AG10803 (cell line): ENCODE results near the gene RHD.
"Not testable (repeated sequence)": the region's sequence is repeated elsewhere in the genome, so short reads cannot be mapped to it uniquely, and the experiment has no call there.

Source experiments
- DNase-seq: peaks from one replicate; pipeline ENCODE4 v3.0.0; 2010; ENCODE audit warnings: low read depth
- H3K4me3 ChIP-seq: 2 replicates; pipeline ENCODE4 v1.5.1; 2011; ENCODE audit warnings: mild to moderate bottlenecking, low read length, control low read depth

The RHD gene

DNA sequence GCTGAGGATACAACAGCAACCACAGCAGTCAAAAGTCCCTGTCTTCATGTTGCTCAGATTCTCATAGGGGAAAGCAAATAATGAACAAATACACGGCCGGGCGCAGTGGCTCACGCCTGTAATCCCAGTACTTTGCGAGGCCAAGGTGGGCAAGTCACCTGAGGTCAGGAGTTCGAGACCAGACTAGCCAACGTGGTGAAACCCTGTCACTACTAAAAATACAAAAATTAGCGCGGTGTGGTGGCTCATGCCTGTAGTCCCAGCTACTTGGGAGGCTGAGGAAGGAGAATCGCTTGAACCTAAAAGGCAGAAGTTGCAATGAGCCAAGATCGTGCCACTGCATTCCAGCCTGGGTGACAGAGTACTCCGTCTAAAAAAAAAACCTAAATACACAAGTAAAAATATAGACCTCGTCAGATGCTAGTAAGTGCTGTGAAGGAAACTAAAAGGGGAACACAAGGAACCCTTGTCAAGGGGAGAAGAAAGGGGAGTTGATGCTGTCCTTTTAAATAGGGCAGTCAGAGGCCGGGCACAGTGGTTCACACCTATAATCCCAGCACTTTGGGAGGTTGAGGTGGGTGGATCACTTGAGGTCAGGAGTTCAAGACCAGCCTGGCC lies 4.1 kb upstream of the RHD start:
- DNase-seq, H3K4me3 ChIP-seq: not testable (repeated sequence)

DNA sequence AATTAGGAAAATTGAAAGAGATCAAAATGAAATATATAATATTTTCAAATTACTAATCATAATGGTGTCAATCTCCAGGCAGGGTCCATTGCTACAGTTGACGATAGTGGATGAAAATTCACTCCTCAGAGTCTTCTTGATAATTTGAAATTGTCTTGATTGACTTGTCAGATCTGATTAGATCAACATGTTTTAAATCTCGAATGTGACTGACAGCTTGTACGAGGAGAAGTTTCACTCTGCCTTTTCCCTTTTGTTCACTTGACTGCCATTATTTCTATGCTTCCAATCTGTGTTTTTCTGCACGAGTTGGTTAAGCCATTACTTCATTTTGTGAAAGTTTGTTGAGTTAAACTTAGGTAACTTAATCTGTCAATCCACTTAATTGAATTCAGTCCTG lies 3.3 kb downstream of the RHD start:
- DNase-seq, H3K4me3 ChIP-seq: not testable (repeated sequence)

DNA sequence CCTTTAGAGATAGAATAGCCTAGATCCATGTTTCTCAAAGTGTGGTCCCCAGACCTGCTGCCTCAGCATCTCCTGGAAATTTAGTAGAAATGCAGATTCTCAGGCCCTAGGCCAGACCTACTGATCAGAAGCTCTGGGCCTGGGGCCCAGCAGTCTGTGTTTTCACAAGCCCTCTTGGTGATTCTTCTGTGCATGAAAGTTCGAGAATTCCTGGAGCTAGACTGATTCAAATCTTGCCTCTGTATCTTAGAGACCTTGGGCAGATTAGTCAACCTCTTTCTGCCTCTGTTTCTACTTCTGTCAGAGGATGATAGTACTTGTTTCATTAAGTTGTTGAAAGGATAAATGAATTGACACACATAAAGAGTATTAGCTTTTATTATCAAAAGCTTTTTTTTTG lies 5.0 kb downstream of the RHD start:
- DNase-seq, H3K4me3 ChIP-seq: not testable (repeated sequence)

DNA sequence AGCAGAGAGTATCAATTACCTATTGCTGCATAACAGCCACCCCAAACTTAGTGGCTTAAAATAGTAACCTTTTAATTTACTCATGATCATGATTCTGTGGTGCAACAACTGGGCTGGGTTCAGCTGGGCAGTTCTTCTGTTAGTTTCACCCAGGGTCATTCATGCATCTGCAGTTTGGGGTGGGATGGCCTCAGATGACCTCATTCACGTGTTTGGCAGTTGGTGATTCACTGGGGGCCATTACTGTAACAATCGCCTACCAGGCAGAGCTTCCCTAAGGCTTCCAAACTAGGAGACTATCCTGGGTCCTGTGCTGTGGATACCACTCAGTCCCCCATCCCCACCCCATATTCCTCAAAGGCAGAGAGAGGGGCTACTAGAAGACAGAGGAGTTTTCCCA lies 6.0 kb downstream of the RHD start:
- not testable (repeated sequence) for H3K4me3 ChIP-seq, DNase-seq

DNA sequence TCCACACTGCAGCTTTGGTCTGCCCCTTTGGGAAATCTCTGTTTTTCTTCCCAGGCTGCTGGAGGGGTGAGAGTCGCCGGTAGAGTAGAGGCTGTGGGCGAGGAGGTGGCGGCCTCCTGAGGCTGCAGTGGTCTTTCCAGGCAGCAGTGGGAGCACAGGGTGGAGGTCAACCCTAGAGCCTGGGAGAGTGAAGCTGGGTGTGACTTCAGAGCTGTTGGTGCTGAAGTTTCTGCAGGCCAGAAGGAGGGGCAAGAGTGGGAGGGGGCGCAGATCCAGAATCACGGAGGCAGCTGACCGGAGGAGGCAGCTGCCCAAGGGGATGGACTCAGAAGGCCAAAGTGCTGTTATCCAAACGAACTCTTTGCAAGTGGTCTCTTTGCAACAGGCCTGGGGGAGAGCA lies 6.5 kb downstream of the RHD start:
- DNase-seq, H3K4me3 ChIP-seq: not testable (repeated sequence)

DNA sequence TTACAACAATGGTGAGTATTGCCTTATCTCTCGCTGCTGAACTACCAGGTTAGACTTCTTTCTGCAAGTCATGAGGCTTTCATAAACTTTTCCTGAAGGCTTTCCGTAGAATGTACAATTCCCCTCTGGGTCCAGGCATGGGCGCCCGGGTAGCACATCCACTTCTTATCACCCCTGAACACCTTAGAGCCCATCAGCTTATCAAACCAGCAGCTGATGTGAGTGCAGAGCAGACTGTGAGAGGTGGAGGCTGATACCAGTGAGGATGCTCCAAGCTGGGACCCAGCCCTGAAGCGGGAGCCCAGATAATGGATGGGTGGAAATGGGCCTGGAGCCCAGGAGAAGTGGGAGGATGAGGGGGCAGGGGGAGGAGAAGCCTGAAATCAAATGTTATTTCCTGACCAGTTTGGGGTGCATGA lies 7.4 kb downstream of the RHD start:
- not testable (repeated sequence) for H3K4me3 ChIP-seq, DNase-seq

DNA sequence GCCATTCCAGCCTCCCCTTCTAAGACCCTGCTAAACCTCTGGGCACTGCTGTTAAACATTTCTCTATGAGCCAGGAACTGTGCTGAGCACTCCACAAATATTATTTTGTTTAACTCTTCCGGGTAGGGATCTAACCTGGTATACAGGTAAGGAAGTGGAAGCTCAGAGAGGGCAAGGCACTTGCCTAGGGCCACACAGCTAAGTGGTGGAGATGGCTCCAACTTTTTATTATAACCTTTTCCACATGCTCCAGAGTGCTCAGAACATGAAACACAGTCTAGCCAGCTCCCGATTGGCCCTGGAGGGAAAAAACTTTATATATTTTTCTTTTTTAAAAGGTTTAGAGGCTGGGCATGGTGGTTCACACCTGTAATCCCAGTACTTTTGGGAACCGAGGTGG lies 13.6 kb downstream of the RHD start:
- not testable (repeated sequence) for DNase-seq, H3K4me3 ChIP-seq

DNA sequence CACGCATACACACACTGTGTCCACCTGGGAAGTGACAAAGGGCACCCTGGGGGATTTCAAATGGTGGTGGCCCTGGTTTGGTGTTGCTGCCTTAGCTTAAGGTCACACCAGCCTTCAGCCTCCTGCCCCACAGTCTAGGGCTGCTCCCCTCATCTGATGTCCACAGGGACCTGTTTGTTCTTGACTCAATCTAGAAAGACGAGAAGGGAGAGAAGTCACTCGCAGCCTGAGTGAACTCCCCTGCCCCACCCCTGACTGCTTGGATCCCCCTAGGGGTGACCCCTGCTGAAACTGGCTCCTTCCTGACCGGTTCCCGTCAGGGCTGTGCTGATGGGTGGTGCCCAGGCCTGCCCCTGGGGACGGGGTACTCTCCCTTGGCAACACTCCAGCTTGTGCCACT lies 14.9 kb downstream of the RHD start:
- H3K4me3 ChIP-seq, DNase-seq: not testable (repeated sequence)

DNA sequence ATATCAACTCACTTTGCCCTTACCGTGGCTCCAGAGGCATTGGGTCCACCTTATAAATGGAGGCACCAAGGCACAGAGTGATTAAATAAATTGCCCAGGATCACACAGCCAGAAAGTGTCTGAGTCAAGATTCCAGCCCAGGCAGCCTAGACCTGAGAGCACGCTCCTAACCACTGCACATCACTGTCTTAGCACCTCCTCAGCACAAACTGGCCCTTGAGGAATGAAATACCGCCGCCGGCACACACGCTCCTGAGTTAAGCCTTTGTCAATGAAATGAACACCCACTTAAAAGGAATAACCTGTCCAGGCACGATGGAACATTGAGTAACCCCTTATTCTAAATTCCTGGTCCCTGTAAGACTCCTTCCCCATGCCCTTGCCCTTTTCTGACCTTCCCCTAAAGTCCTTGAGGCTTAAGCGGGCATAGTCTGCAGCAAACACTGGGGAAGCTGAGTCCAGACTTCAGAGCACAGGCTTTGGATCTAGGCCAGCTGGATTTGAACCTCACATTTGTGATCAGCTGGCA lies 16.3 kb downstream of the RHD start:
- H3K4me3 ChIP-seq, DNase-seq: not testable (repeated sequence)

DNA sequence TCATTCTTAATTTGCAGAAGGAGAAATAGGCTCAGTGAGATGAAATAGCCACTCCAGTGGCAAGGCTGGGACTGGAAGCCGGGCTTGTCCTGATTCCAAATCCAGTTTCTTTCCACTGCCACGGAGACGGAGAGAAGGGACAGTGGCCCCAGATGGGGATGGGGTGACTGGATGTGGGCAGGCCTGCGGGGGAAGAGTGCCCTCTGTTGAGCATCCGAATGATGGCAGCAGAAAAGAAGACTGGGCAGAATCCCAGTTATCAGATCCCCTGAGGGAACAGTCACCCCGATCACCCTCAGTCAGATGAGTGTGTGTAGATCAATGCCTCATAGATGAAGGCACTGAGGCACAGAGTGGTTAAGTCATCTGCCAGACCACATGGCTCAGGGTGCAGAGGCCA lies 17.7 kb downstream of the RHD start:
- DNase-seq, H3K4me3 ChIP-seq: not testable (repeated sequence)

DNA sequence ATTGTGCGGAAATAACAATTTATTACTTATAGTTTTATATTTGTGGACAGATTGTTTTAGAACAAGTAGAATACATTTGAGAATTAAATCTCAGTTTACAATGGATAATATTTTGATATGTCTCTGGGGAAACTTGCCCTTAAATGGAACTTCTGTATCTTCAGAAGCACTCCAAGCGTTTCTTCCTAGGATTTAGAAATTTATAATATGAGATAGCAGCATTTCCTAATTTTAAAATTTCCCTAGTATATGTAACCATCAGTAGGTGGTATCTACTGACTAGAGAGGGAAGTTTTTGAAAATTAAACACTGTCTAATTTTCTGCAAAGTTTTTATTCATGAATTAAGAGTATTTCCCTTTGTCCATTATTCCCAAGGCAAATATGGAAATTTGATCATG lies 21.1 kb downstream of the RHD start:
- not testable (repeated sequence) for H3K4me3 ChIP-seq, DNase-seq

DNA sequence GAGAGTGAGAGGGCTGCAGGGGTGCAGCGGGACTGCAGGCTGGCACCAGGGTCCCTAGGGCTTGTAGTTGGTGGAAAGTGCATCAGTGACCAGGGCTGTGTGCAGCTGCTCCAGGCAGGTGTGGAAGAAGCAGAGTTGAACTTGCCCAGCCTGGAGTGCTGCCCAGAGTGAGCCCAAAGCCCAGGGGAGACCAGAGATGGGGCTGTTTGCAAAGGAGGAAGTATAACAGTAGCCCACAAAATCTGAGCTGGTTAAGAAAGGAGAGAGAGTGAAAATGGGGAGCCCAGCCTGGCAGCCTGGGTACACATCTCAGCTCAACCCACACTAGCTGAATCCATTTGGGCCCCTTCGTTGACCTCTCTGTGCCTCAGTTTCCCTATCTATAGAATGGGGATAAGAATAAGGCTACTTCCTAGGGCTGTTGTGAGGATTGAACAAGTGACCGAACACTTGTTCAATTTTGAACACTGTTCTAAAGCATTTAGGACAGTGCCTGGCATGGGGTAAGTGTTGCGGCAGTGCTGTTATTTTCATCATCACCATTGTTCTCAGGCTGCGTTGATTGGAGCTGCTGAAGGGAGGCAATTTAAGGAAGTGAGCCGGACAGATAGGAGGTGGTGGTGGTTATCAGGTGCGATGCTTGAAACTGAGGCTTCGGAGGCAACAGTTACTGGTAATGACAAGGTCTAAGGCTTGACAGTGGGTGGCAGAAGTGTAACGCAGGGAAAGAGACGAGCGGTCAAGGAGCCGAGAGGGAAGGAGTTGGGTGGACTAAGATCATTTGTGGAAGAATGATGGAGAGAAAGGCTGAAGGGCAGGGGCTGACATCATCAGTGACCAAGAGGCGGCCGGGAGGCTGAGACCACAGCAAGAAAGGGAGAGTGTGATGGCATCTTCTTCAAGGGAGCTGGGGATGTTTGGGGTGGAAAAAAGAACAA lies 22.8 kb downstream of the RHD start:
- DNase-seq, H3K4me3 ChIP-seq: not testable (repeated sequence)

DNA sequence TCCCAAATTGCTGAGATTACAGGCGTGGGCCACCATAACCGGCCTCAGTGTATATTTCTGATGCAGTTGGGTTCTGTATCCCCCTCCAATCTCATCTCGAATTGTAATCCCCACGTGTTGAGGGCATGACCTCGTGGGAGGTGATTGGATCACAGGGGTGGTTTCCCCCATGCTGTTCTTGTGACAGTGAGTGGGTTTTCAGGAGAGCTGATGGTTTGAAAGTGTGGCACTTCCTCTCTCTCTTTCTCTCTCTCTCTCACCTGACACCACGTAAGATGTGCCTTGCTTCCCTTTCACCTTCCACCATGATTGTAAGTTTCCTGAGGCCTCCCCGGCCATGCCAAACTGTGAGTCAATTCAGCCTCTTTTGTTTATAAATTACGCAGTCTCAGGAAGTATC lies 24.2 kb downstream of the RHD start:
- not testable (repeated sequence) for H3K4me3 ChIP-seq, DNase-seq

DNA sequence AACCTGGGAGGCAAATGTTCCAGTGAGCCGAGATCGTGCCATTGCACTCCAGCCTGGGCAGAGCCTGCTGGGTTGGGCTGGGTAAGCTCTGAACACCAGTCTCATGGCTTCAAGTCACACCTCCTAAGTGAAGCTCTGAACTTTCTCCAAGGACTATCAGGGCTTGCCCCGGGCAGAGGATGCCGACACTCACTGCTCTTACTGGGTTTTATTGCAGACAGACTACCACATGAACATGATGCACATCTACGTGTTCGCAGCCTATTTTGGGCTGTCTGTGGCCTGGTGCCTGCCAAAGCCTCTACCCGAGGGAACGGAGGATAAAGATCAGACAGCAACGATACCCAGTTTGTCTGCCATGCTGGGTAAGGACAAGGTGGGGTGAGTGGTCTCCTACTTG lies 28.4 kb downstream of the RHD start:
- not testable (repeated sequence) for DNase-seq, H3K4me3 ChIP-seq

DNA sequence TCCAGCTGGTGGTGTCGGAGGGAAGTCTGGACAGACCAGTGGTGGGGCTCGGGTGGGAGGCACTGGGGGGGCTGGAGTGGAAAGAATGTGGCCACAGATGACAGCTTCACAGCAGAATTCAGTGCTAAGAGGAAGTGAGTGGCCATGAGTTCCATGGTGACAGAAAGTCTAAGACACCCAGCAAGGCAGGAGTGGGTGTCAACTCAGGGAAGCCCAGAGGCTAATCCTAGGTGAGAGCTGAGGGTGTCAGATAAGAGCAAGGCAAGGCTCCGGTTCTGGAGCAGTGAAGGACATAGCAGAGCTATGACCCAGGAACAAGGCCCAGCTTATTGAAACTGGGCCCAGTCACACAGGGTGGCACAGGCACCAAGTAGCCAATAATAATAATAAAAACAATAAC lies 30.0 kb downstream of the RHD start:
- DNase-seq, H3K4me3 ChIP-seq: not testable (repeated sequence)

DNA sequence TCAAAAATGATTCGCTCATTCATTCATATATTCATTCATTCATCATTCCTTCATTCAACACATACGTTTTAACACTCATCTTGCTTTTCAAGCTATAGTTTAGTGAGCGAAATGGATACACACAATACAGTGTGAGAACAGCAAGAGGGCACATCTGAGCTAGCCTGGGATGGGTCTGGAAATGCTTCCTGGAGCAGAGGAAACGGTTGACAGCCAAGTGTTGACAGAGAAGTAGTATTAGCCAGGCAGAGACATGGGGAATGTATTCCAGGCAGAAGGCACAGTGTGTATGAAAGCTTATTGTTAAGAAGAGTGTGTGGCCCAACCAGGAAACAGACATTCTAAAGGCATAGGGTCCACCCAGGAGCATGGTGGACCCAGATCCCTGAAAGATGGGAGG lies 32.6 kb downstream of the RHD start:
- not testable (repeated sequence) for H3K4me3 ChIP-seq, DNase-seq

DNA sequence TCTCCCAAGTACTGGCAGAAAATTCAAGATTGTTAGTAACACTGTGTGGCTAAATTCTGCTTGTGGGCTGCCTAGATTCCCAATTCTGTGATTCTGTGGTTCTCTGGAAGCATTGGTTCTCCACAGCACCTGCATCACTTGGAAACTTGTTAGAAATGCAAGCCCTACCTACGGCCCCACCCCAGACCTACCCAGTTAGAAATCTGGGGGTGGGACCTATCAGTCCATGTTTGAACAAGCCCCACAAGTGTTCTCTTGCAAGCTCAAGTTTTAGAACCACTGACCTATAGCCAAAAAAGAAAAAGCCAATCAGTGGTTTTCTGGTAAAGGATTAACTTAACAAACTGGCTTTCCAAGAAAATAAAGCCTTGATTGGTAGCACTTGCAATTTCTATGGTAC lies 35.9 kb downstream of the RHD start:
- H3K4me3 ChIP-seq, DNase-seq: not testable (repeated sequence)

DNA sequence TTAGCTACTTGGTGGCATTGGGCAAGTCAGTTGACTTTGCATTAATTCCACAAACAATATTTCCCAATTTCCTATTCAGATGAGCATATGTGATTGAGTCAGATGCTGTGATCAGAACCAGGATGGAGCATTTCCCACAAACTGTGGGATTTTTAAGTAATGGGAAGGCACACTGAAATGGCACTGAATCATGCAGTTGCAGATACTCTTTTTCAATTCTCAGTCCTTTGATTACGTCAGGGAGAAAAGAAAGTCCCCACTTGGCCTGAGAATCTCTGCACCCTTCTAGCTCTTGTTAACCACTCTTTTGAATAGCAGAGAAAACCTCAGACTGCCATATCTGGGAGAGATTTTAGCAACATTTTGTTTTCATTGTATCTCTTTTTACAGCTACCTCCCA lies 36.8 kb downstream of the RHD start:
- not testable (repeated sequence) for DNase-seq, H3K4me3 ChIP-seq

DNA sequence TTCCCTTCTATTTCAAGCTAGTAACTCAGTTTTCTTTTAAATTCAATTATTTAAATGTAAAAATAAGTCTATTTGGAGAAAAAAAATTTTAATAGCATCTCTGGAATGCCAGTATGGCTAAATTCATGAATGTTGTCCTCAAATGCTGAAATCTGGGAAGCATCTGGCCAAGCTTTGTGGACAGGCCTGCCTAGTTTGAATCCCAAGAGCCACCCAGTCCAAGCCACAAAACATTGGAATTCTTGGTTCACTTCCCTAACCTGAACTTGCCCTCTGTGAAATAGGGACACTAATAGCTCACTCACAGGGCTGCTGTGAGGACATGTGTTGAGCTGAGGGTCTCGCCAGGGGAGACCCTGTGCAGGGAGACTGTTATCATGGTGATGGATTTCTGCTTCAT lies 37.2 kb downstream of the RHD start:
- DNase-seq = peak; percentile 61
- not testable (repeated sequence) for H3K4me3 ChIP-seq

DNA sequence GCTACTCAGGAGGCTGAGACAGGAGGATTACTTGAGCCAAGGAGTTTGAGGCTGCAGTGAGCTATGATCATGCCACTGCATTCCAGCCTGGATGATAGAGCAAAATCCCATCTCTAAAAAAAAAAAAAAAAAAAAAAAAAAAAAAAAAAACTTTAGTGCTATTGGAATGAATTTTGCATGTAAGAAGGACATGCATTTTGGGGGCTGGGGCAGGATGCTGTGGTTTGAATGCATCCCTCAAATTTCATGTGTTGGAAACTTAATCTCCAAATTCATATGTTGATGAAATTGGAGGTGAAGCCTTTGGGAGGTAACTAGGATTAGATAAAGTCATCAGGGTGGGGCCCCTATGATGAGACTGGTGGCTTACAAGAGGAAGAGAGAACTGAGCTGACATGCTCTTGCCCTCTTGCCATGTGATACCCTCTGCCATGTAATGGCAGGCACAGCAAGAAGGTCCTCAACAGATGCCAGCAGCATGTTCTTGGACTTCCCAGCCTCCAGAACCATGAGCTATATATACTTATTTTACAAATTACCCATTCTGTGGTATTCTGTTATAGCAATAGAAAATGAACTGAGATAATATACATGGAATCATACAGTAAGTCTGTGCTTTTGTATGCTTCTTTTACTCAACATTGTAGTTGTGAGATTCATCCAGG lies 40.6 kb downstream of the RHD start:
- not testable (repeated sequence) for H3K4me3 ChIP-seq, DNase-seq
